NCI-H2171 treated with DMSO at 0.1 percent for 48 hours (cell line): ENCODE measurements around the gene CCDC106.

ENCODE experiments used
- DNase-seq: peaks from one replicate; lab custom pipeline; 2025; lab: John Stamatoyannopoulos, UW

The CCDC106 gene

DNA sequence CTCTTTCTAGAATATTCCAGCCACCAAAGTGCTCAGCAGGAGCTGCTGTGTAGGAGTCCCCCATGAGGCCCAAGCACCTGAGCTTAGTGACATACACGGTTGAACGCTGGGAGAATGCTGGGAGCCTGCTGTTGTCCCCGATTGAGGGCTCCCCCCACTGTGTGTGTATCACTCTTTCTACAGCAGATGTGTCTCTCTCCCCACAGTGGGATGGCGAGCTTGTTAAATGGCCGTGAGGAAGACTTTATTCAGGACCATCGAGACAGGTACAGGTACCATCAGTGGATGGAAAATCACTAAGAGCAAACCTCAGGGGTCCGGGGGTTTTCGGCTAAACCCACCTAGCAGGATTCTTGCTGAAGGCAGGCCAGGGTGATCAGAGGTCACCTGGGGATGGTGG, 49.7 kb downstream of the CCDC106 start:
- DNase-seq: no peak

- DNase-seq: no peak
These were observed 50.2 kb downstream of the CCDC106 start for GRCh38 chr19:55698256-55698655.

DNA sequence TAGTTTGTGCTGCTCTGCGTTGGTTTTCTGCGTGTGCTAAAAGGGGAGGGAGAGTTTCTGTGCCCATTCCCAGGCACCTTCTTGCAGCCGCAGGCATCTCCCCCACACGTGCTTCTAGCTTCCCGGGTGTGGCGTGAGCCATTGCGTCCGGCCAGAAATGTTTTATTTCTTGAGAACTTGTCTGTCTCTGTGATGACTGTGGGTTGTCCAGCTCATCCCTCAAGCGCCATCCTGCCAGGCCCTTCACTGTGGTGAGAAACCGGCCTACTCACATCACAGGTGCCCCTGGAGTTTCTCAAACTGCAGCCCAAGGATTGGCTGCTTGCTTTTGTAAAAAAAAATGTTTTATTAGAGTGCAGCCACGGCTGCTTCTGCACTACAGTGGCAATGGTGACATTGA, 51.2 kb downstream of the CCDC106 start:
- no peak for DNase-seq

GRCh38 chr19:55700813-55701212, 52.8 kb downstream of the CCDC106 start:
- DNase-seq: no peak

DNA sequence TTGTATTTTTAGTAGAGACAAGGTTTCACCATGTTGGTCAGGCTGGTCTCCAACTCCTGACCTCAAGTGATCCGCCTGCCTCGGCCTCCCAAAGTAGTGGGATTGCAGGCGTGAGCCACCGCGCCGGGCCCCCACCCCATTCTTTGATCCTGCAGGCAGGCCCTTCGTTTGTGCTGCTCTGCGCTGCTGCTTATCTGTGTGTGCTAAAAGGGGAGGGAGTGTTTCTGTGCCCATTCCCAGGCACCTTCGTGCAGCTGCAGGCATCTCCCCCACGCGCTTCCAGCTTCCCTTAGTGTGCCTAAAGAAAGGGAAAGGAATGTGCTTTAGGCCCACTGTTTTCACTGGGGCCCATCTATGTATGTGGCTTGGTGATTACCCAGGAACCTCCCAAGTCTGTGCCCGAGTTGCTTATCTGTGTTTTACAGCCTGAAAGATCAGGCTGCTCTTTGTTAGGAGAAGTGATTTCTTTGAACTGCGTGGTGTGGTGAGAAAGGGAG, 54.2 kb downstream of the CCDC106 start:
- DNase-seq: no peak
